Psoas muscle (tissue), 8 donors: ENCODE data around the gene NFATC1. TPM values are rescaled to one million over a fixed set of nuclear protein-coding genes. Genes with fewer than 3 reads are reported as not detected.

Experiments
- ATAC-seq, 4 donors: fragments of 200-7000 bp; cut with Tn5 transposase; one replicate each; pipeline ENCODE4 v1.9.1; 2020; ENCODE audit warnings: moderate library complexity in 3 of 4, mild to moderate bottlenecking in 2 of 4
- DNase-seq, 2 donors: peaks; one replicate each; pipeline ENCODE4 v3.0.0-alpha.2; 2020
- H3K27ac ChIP-seq: fragments of 200-600 bp; one replicate; pipeline ENCODE4 v1.8.0; 2022
- H3K27me3 ChIP-seq, 3 donors: fragments of 200-600 bp in 1 of 3; one replicate each; pipeline versions ENCODE4 v1.6.1 to v1.8.0; 2013 to 2022; ENCODE audit warnings: low read length in 2 of 3, mild to moderate bottlenecking in 2 of 3, moderate library complexity in 1 of 3; ENCODE audit not compliant: insufficient read depth in 3 of 3
- H3K36me3 ChIP-seq, 2 donors: fragments of 200-600 bp in 1 of 2; one replicate each; pipeline versions ENCODE4 v1.6.1 to v1.8.0; 2013 to 2022; ENCODE audit warnings: low read depth in 1 of 2, mild to moderate bottlenecking in 1 of 2, moderate library complexity in 1 of 2; ENCODE audit not compliant: insufficient read depth in 1 of 2
- H3K4me1 ChIP-seq: fragments of 200-600 bp; one replicate; pipeline ENCODE4 v1.8.0; 2022
- H3K4me3 ChIP-seq: fragments of 200-600 bp; one replicate; pipeline ENCODE4 v1.8.0; 2022; ENCODE audit warnings: mild to moderate bottlenecking
- H3K9me3 ChIP-seq: fragments of 200-600 bp; one replicate; pipeline ENCODE4 v1.8.0; 2022
- WGBS, 3 donors: extraction: QIAGEN DNeasy Blood & Tissue Kit; methylation state at CpG; one replicate each; pipeline versions ENCODE4 v1.1.6 to v1.1.7; 2013; 5-methylcytosine and 5-hydroxymethylcytosine counted together
- intact Hi-C, 2 donors: fragments of 100-400 bp; cut with DNase I; formaldehyde crosslinking; loops; one replicate each; pipeline versions ENCODE4 v1.11.0 to v1.14.2; 2022
- polyA plus RNA-seq, 3 donors: library from polyadenylated mRNA; stranded (reverse); fragments of 200-250 nt; gene quantifications; one replicate each; pipeline ENCODE4 v1.2.3, GENCODE V29; 2013
- total RNA-seq, 4 donors: library from RNA; stranded (reverse); fragmentation: NEBNext Ultra II Directional in 2 of 4; extraction: Animal tissue kit (Norgen Biotek cat#: 25700) in 2 of 4; gene quantifications; one replicate each; pipeline versions ENCODE4 v1.2.1 to v1.2.4, GENCODE V29; 2021 to 2023
- TF ChIP-seq, protein P1 (sequence below): fragments of 200-600 bp; IDR thresholded peaks from one replicate; pipeline ENCODE4 v1.8.0; 2022; ENCODE audit warnings: antibody characterized with exemption
- donor health status: healthy with polysubstance abuse.
- donor health status: DM: no; HTN: no; CAD: no; lungs with moderate emphysema.
- donor health status: Bipolar disorder and iron deficiency.
- donor health status: healthy.
- donor health status: DM: yes; HTN: yes; CAD: no.
- donor health status: DM: no; HTN: no; CAD: no.
- donor health status: DM: no; HTN: no; CAD: no.
- donor health status: DM: yes; HTN: yes; CAD: no.

The NFATC1 gene
- total and polyA plus RNA-seq, 7 donors: 3.0 to 28.7 (median 21.0) TPM

DNA sequence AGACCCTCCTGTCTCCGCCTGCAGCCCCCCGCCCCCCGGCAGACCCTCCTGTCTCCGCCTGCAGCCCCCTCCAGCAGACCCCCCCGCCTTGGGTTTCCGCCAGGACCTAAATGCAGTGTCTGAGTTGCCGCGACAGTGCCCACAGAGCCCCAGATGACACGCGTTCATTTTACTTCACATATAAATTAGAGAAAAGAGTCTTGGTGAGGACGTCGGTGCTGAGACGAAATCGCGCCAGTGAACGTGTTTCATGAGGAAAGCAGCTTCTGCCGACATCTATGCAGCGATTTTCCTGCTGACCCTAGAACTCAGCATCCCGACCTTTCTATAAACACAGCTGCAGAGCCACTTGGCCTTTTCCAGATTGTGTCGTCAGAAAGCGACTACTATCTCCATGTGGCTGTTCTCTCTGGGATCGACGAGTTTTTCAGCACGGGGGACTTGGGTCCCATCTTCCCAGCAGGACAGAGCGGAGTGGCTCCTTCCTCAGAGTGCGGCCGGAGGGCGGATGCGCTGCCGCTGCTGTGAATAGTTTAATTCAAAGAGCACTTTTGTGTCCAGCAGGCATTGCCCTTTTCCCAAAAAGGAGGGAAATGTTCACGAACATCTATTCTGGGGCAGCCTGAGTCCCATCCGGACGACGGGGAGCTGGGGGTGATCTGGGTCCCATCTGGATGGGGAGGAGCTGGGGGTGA is 136.7 kb downstream of the NFATC1 start:
- no peak overlapping the region for H3K4me3 ChIP-seq
- no peaks in the 10 kb centered on the region for H3K9me3 ChIP-seq
- ATAC-seq (no peak), DNase-seq (peak in 1 of 2 donors; percentile 42)
- H3K27me3 ChIP-seq: no peaks in the 10 kb centered on the region
- H3K27ac ChIP-seq: no peak overlapping the region
- H3K4me1 ChIP-seq: no peaks in the 10 kb centered on the region
- intact Hi-C loops: loop anchor here in 1 of 2 donors (5.0 kb wide), 1 partner anchor 110 kb away; no protein-coding TSS in a partner anchor
- TF ChIP-seq, protein P1, sequence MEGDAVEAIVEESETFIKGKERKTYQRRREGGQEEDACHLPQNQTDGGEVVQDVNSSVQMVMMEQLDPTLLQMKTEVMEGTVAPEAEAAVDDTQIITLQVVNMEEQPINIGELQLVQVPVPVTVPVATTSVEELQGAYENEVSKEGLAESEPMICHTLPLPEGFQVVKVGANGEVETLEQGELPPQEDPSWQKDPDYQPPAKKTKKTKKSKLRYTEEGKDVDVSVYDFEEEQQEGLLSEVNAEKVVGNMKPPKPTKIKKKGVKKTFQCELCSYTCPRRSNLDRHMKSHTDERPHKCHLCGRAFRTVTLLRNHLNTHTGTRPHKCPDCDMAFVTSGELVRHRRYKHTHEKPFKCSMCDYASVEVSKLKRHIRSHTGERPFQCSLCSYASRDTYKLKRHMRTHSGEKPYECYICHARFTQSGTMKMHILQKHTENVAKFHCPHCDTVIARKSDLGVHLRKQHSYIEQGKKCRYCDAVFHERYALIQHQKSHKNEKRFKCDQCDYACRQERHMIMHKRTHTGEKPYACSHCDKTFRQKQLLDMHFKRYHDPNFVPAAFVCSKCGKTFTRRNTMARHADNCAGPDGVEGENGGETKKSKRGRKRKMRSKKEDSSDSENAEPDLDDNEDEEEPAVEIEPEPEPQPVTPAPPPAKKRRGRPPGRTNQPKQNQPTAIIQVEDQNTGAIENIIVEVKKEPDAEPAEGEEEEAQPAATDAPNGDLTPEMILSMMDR: no peak
- WGBS, 3 donors: 42 to 45% (median 43%) methylated on average over 32 to 34 of the region's 34 CpGs
- H3K36me3 ChIP-seq: peaks cover 0 to 19% of the 10 kb centered on the region in 2 donors

DNA sequence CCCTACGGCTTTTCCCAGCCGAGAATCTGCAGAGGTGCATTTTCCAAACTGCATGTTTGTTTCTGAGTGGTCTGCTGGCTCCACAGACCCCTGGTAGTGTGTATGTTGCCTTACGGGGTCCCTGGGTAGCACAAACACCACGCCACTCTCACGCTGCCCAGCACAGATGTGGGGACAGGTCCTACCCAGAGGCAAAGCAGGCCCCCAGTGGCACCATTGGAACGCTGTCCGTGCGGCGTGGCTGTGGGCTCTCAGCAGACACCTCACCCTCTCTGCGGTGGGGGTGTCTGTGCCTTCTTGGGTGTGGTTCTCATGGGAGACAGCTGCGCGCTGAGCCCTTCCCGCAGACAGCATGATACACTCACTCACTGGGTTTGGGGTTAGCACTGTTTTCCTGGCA is 137.4 kb downstream of the NFATC1 start:
- Histone ChIP-seq H3K9me3 (no peaks in the 10 kb centered on the region), H3K27ac (no peak overlapping the region), H3K27me3 (no peaks in the 10 kb centered on the region), H3K4me1 (no peaks in the 10 kb centered on the region), H3K4me3 (no peak overlapping the region), H3K36me3 (peaks cover 0 to 12% of the 10 kb centered on the region in 2 donors)
- TF ChIP-seq, protein P1: no peak
- ATAC-seq (no peak), DNase-seq (peak in 1 of 2 donors; percentile 46)
- 87 to 88% (median 87%) methylated on average over 13 of the region's 13 CpGs for WGBS, 3 donors
- intact Hi-C loops: loop anchor here in 1 of 2 donors (5.0 kb wide), 1 partner anchor 109 kb away; no protein-coding TSS in a partner anchor

DNA sequence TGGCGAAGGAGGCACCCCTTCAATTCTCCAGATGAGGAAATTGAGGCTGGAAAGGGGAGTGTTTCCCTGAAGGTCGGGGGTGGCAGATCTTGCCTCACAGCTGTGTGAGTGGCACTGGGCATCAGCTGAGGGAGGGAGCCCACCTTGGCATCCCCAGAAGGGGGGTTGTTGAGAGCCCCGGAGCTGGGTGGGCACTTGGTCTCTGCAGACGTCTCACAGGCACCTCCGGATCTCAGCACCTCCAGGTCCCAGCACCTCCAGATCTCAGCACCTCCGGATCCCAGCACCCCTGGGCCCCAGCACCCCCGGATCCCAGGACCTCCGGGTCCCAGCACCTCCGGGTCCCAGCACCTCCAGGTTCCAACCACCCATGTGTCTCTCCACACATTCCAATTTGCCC is 137.9 kb downstream of the NFATC1 start:
- ATAC-seq: no peak
- H3K27me3 ChIP-seq: no peaks in the 10 kb centered on the region
- 83 to 92% (median 89%) methylated on average over 9 of the region's 9 CpGs for WGBS, 3 donors
- H3K36me3 ChIP-seq: peaks cover 0 to 7% of the 10 kb centered on the region in 2 donors
- H3K27ac ChIP-seq: no peak overlapping the region
- TF ChIP-seq, protein P1: no peak
- DNase-seq: peak in 1 of 2 donors; percentile 12
- intact Hi-C loops: loop anchor here in 1 of 2 donors (5.0 kb wide), 1 partner anchor 109 kb away; no protein-coding TSS in a partner anchor
- H3K9me3 ChIP-seq: no peaks in the 10 kb centered on the region
- no peak overlapping the region for H3K4me3 ChIP-seq
- no peaks in the 10 kb centered on the region for H3K4me1 ChIP-seq

DNA sequence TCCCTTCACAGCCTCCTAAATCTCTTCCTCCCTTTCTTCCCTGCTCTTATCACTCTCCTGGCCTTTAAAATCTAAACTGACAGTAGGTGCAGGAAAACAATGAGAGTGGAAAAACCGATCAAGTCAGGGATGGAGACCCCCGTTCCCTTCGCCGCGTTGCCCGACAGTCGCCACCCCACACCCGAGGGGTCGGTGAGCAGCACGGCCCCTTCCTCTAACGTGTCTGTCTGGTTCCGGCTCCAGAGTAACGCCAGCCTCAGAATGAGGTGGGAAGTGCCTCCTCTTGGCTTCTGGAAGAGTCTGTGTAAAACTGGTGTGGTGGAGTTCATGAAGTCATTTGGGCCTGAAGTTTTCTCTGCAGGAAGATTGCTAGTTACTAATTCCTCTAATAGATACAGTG is 138.6 kb downstream of the NFATC1 start:
- H3K36me3 ChIP-seq: peaks cover 0 to 3% of the 10 kb centered on the region in 2 donors
- no peak overlapping the region for H3K27ac ChIP-seq
- no peaks in the 10 kb centered on the region for H3K9me3 ChIP-seq
- TF ChIP-seq, protein P1: no peak
- no peaks in the 10 kb centered on the region for H3K4me1 ChIP-seq
- H3K4me3 ChIP-seq: no peak overlapping the region
- DNase-seq (peak in 1 of 2 donors; percentile 13), ATAC-seq (no peak)
- WGBS, 3 donors: 78 to 82% (median 81%) methylated on average over 13 of the region's 13 CpGs
- no peaks in the 10 kb centered on the region for H3K27me3 ChIP-seq
- intact Hi-C loops: loop anchor here in 1 of 2 donors (5.0 kb wide), 1 partner anchor 108 kb away; no protein-coding TSS in a partner anchor
